HCT116 (cell line): Measurements from ENCODE around the gene TTYH3. TPM values are rescaled to one million over a fixed set of nuclear protein-coding genes. Genes with fewer than 3 reads are reported as not detected.

Experiments
- ATAC-seq: fragments of 200-7000 bp; cut with Tn5 transposase; 2 replicates; pipeline ENCODE4 v1.9.1; 2020; ENCODE audit warnings: mild to moderate bottlenecking, moderate library complexity
- BruUV-seq: library from RNA; stranded (reverse); fragments of 400-500 nt; replicated peaks from 2 replicates; lab custom pipeline; 2021; lab: Mats Ljungman, UMichigan
- CTCF ChIA-PET: fragments of 300-600 bp; sonication (Branson Sonifier 250); formaldehyde crosslinking; loops from one replicate; lab custom pipeline; 2021; ENCODE audit warnings: antibody characterized with exemption; lab: Charles Lee
- POLR2A ChIA-PET: fragments of 300-600, 350-600 bp; sonication (Branson Sonifier 250); formaldehyde crosslinking; loops from one replicate; lab custom pipeline; 2021; ENCODE audit warnings: antibody characterized with exemption; lab: Charles Lee
- RAD21 ChIA-PET, 2 experiments: fragments of 300-600 bp; sonication (Branson Sonifier 250); formaldehyde crosslinking; loops; one replicate each; lab custom pipeline; 2023; ENCODE audit warnings: low total read pairs in 2 of 2; ENCODE audit not compliant: uncharacterized antibody in 2 of 2, unreplicated experiment in 2 of 2, low non-redundant PET in 1 of 2; lab: Charles Lee
- DNase-seq: peaks from one replicate; pipeline ENCODE4 v3.0.0-alpha.2; 2010; ENCODE audit warnings: low read depth, low spot score
- H2AFZ ChIP-seq: fragments of 200-600 bp; shearing (Covaris generic), sonication (generic); 2 replicates; pipeline ENCODE4 v1.6.1; 2017; ENCODE audit warnings: low read depth, mixed run types, mixed read lengths, antibody characterized with exemption, low read length; ENCODE audit not compliant: poor library complexity, severe bottlenecking
- H3K27ac ChIP-seq: 2 replicates; pipeline ENCODE4 v1.5.1; 2012; ENCODE audit warnings: low read depth, low read length
- H3K27me3 ChIP-seq: fragments of 200-600 bp; sonication (generic); 2 replicates; pipeline ENCODE4 v1.6.1; 2016; ENCODE audit warnings: mixed run types, low read length, mixed read lengths; ENCODE audit not compliant: insufficient read depth
- H3K36me3 ChIP-seq, 2 experiments: fragments of 200-500 bp in 1 of 2; fragments of 200-600 bp in 1 of 2; sonication (Bioruptor generic) in 1 of 2; sonication (generic) in 1 of 2; 2 replicates each; pipeline versions ENCODE4 v1.5.1 to v1.6.1; 2014 to 2016; ENCODE audit warnings: low read length in 2 of 2, inconsistent platforms in 1 of 2, mixed read lengths in 1 of 2, mixed run types in 1 of 2; ENCODE audit not compliant: insufficient read depth in 2 of 2, control insufficient read depth in 1 of 2
- H3K4me1 ChIP-seq, 2 experiments: fragments of 200-600 bp in 1 of 2; sonication (generic) in 1 of 2; 2 replicates each; pipeline versions ENCODE4 v1.5.1 to v1.6.1; 2012 to 2017; ENCODE audit warnings: low read length in 2 of 2, inconsistent platforms in 1 of 2, mild to moderate bottlenecking in 1 of 2, mixed read lengths in 1 of 2, mixed run types in 1 of 2, moderate library complexity in 1 of 2; ENCODE audit not compliant: insufficient read depth in 2 of 2, control insufficient read depth in 1 of 2
- H3K4me2 ChIP-seq: fragments of 200-600 bp; sonication (generic); 2 replicates; pipeline ENCODE4 v1.6.1; 2017; ENCODE audit warnings: mixed run types, low read length, mixed read lengths
- H3K4me3 ChIP-seq, 2 experiments: fragments of 200-600 bp in 1 of 2; sonication (generic) in 1 of 2; replicated peaks in 1 of 2; 2 replicates each; pipeline ENCODE4 v1.5.1; 2011 to 2016; ENCODE audit warnings: low read length in 2 of 2, control low read depth in 1 of 2, low read depth in 1 of 2, mild to moderate bottlenecking in 1 of 2, mixed read lengths in 1 of 2, mixed run types in 1 of 2
- H3K79me2 ChIP-seq: fragments of 200-600 bp; sonication (generic); 2 replicates; pipeline ENCODE4 v1.6.1; 2017; ENCODE audit warnings: mild to moderate bottlenecking, mixed run types, low read length, moderate library complexity, mixed read lengths; ENCODE audit not compliant: insufficient read depth
- H3K9ac ChIP-seq: fragments of 200-600 bp; sonication (generic); 2 replicates; pipeline ENCODE4 v1.6.1; 2016; ENCODE audit warnings: low read length, mixed read lengths
- H3K9me2 ChIP-seq: fragments of 200-600 bp; sonication (generic), shearing (Covaris generic); 2 replicates; pipeline ENCODE4 v1.6.1; 2017; ENCODE audit warnings: mixed run types, mild to moderate bottlenecking, moderate library complexity; ENCODE audit not compliant: insufficient read depth
- H3K9me3 ChIP-seq, 2 experiments: fragments of 200-500 bp in 1 of 2; fragments of 200-600 bp in 1 of 2; sonication (Bioruptor generic) in 1 of 2; sonication (generic) in 1 of 2; 2 replicates each; pipeline ENCODE4 v1.6.1; 2014 to 2017; ENCODE audit warnings: low read length in 2 of 2, mixed read lengths in 2 of 2, inconsistent platforms in 1 of 2, low read depth in 1 of 2, mild to moderate bottlenecking in 1 of 2, mixed run types in 1 of 2, moderate library complexity in 1 of 2; ENCODE audit not compliant: control insufficient read depth in 1 of 2, insufficient read depth in 1 of 2
- H4K20me1 ChIP-seq: fragments of 200-600 bp; sonication (generic), shearing (Covaris generic); 2 replicates; pipeline ENCODE4 v1.6.1; 2017; ENCODE audit warnings: mixed run types, mild to moderate bottlenecking, moderate library complexity; ENCODE audit not compliant: insufficient read depth
- ATF3 ChIP-seq: IDR thresholded peaks from 2 replicates; pipeline ENCODE4 v1.6.1; 2012
- CEBPB ChIP-seq: IDR thresholded peaks from 2 replicates; pipeline ENCODE4 v1.6.1; 2012; ENCODE audit warnings: low read depth
- EZH2phosphoT487 ChIP-seq: fragments of 200-600 bp; IDR thresholded peaks from 2 replicates; pipeline ENCODE4 v1.6.1; 2018; ENCODE audit warnings: antibody characterized with exemption, borderline replicate concordance
- FOSL1 ChIP-seq: IDR thresholded peaks from 2 replicates; pipeline ENCODE4 v1.6.1; 2012; ENCODE audit warnings: low read depth
- JUND ChIP-seq: IDR thresholded peaks from 2 replicates; pipeline ENCODE4 v1.6.1; 2012
- POLR2AphosphoS5 ChIP-seq: IDR thresholded peaks from 2 replicates; pipeline ENCODE4 v1.6.1; 2011; ENCODE audit warnings: mild to moderate bottlenecking, low read depth, low read length, moderate library complexity
- RAD21 ChIP-seq: IDR thresholded peaks from 2 replicates; pipeline ENCODE4 v1.6.1; 2012; ENCODE audit warnings: low read depth, mild to moderate bottlenecking
- SIN3A ChIP-seq: IDR thresholded peaks from 2 replicates; pipeline ENCODE4 v1.6.1; 2012; ENCODE audit warnings: low read depth
- SP1 ChIP-seq: IDR thresholded peaks from 2 replicates; pipeline ENCODE4 v1.6.1; 2012; ENCODE audit warnings: low read depth
- SRF ChIP-seq: IDR thresholded peaks from 2 replicates; pipeline ENCODE4 v1.6.1; 2012; ENCODE audit warnings: low read depth
- YY1 ChIP-seq: IDR thresholded peaks from 2 replicates; pipeline ENCODE4 v1.6.1; 2011; ENCODE audit warnings: low read length, low read depth, moderate library complexity, mild to moderate bottlenecking; ENCODE audit not compliant: insufficient replicate concordance; ENCODE audit errors: extremely low read depth
- ZBTB33 ChIP-seq: IDR thresholded peaks from 2 replicates; pipeline ENCODE4 v1.6.1; 2011; ENCODE audit warnings: mild to moderate bottlenecking, low read length, moderate library complexity; ENCODE audit not compliant: insufficient replicate concordance; ENCODE audit errors: extremely low read depth
- ZNF274 ChIP-seq: fragments of 200-500 bp; sonication (Bioruptor generic); IDR thresholded peaks from 2 replicates; pipeline ENCODE4 v1.6.1; 2014; ENCODE audit warnings: mild to moderate bottlenecking, low read depth, low read length, inconsistent platforms
- intact Hi-C: fragments of 100-400 bp; cut with micrococcal nuclease; formaldehyde crosslinking; loops from 2 replicates; pipeline ENCODE4 v1.10.0; 2022
- total RNA-seq: library from RNA; stranded (reverse); gene quantifications from one replicate; pipeline ENCODE4 v1.2.1, GENCODE V29; 2021; ENCODE audit not compliant: unreplicated experiment
- TF ChIP-seq, protein P1 (sequence below): IDR thresholded peaks from 2 replicates; pipeline ENCODE4 v1.6.1; 2012

The TTYH3 gene
- total RNA-seq, 1 experiment from 2014 or later, result 40.3 TPM

DNA sequence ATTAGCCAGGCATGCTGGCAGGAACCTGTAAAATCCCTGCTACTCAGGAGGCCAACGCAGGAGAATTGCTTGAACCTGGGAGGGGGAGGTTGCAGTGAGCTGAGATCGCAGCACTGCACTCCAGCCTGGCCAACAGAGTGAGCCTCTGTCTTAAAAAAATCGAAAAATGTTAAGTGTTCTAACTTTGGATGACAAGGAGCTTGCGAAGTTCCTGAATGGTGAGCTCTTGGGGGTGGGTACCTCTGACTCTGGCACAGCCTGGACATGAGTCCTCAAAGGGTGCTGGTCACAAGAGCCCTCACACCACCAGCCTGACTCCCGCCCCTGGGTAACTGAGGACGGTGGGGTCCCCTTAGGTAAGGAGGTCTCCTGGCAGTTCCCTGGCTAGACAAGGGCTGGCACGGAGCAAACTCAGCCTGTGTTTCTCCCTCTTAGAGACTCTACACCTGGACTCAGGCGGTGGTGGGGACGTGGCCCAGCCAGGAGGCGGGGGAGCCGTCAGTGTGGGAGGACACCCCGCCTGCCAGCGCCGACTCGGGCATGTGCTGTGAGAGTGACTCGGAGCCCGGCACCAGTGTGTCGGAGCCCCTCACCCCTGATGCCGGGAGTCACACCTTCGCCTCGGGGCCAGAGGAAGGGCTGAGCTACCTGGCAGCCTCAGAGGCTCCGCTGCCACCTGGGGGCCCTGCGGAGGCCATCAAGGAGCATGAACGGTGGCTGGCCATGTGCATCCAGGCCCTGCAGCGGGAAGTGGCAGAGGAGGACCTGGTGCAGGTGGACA, 80.3 kb downstream of the TTYH3 start:
- ATAC-seq (no peak), DNase-seq (no peak)
- Histone ChIP-seq H3K9me2 (no peaks in the 10 kb centered on the region), H3K4me1 (no peaks in the 10 kb centered on the region; a peak in 1 of 4 replicates), H3K4me2 (no peak overlapping the region), H3K36me3 (no peaks in the 10 kb centered on the region), H3K9ac (no peak overlapping the region), H3K27ac (no peak overlapping the region), H3K4me3 (no peak overlapping the region), H3K27me3 (no peaks in the 10 kb centered on the region), H3K9me3 (no peaks in the 10 kb centered on the region), H2AFZ (no peak overlapping the region), H4K20me1 (no peaks in the 10 kb centered on the region), H3K79me2 (no peaks in the 10 kb centered on the region)
- ChIA-PET CTCF (no interaction called here), POLR2A (no interaction called here), RAD21 (no interaction called here)
- intact Hi-C loops, result no loop called here
- TF ChIP-seq ZNF274, result no peak
- TF ChIP-seq EZH2phosphoT487, result no peak
- no peak for TF ChIP-seq ZBTB33
- no peak for TF ChIP-seq RAD21
- TF ChIP-seq, protein P1, sequence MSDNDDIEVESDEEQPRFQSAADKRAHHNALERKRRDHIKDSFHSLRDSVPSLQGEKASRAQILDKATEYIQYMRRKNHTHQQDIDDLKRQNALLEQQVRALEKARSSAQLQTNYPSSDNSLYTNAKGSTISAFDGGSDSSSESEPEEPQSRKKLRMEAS, result no peak
- no peak for TF ChIP-seq YY1
- TF ChIP-seq FOSL1, result no peak
- no peak for TF ChIP-seq SRF
- TF ChIP-seq JUND, result no peak
- TF ChIP-seq SIN3A, result no peak
- no peak for TF ChIP-seq SP1
- TF ChIP-seq CEBPB, result no peak
- TF ChIP-seq ATF3, result no peak
- no peak for TF ChIP-seq POLR2AphosphoS5
- BruUV-seq, result no TSS peak
